Activated CD4-positive, alpha-beta T cell treated with anti-CD3 and anti-CD28 coated beads for 1 hour (primary cell): Measurements from ENCODE around the gene LGALS7.

Source experiments
- DNase-seq: peaks from one replicate; pipeline ENCODE4 v3.0.0-alpha.2; 2020

The LGALS7 gene

DNA sequence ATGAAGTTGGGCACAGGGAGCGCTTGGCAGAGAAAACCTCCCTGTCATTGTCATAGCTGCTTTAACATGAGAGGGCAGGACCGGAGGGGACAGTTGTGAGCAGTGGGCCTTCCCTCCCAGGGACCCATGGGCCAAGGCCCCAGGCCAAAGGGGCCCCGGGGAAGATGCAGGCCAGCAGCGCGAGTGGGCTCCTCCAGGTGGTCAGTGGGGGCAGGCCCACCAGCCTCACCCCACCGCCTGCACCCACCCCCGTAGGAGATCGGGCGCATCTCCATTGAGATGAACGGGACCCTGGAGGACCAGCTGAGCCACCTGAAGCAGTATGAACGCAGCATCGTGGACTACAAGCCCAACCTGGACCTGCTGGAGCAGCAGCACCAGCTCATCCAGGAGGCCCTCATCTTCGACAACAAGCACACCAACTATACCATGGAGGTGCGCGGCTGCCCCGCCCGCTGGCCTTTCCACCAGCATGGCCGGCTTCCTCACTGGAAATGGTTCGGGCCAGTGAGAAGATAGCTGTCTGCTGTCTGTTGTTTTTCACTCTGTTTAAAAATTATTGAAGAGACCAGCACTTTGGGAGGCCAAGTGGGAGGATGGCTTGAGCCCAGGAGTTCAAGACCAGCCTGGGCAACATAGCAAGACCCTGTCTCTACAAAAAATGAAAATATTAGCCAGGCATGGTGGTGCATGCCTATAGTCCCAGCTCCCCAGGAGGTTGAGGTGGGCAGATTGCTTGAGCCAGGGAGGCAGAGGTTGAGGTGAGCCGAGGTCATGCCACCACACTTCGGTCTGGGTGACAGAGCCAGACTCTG lies 47.6 kb downstream of the LGALS7 start:
- DNase-seq: no peak

DNA sequence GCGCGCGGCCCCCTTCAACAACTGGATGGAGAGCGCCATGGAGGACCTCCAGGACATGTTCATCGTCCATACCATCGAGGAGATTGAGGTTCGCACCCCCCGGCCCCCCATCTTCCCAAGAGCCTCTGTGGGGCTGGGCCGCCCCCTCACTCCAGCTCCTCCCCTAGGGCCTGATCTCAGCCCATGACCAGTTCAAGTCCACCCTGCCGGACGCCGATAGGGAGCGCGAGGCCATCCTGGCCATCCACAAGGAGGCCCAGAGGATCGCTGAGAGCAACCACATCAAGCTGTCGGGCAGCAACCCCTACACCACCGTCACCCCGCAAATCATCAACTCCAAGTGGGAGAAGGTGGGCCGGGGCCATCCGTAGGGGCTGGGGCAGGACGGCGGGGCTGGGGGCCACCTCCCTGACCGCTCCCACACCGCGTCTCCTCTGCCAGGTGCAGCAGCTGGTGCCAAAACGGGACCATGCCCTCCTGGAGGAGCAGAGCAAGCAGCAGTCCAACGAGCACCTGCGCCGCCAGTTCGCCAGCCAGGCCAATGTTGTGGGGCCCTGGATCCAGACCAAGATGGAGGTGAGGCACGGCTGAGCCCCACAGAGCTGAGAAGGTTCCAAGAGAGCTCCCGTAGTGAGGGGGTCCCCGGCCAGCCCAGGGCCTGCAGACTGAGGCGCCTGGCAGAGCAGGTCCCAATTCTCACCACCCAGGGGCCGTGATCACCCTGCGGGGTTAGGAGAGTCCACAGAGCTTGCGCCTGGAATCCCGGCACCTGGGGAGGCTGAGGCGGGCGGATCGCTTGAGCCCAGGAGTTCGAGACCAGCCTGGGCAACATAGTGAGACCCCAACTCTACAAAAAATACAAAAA lies 49.1 kb downstream of the LGALS7 start:
- no peak for DNase-seq

DNA sequence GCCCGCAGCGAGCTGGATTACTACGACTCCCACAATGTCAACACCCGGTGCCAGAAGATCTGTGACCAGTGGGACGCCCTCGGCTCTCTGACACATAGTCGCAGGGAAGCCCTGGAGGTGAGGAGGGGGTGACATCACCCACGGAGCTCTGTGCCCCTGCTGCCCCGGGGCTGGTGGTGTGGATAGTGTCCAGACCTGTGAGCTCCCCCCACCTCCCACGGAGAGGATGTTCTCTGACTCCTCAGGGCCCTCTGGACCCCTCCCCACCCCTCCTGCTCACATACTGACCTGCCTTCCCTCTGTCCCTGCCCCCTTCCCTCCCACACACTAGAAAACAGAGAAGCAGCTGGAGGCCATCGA lies 49.7 kb downstream of the LGALS7 start:
- DNase-seq: no peak

DNA sequence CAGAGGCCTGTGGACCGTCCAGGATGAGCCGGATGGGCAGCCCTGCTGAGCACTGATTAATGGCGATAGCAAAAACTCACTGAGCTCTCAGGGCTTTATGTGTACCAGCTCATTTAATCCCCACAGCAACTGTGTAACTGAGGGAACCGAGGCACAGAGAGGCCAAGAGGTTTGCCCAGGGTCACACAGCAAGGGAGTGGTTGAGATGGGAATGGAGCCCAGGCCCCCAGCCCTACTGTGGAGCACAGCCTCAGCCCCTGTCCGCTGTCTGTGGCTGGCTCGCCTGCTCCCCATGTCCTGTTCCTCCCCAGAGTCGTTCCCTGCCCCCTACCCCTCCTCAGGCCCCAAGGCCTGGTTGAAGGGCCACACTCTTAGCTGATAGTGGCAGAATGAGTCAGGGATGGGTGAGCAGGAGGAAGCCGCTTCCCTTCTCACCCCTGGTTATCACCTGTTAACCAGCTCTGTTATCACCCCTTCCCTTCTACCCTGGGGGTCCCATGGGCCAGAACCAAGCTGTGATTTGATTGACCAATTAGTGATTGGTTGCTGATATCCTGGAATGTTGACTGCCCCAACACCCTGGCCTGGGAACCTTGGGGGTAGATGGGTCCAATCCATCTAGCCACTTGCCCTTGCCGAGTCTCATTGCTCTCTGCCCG lies 50.2 kb downstream of the LGALS7 start:
- DNase-seq: no peak

DNA sequence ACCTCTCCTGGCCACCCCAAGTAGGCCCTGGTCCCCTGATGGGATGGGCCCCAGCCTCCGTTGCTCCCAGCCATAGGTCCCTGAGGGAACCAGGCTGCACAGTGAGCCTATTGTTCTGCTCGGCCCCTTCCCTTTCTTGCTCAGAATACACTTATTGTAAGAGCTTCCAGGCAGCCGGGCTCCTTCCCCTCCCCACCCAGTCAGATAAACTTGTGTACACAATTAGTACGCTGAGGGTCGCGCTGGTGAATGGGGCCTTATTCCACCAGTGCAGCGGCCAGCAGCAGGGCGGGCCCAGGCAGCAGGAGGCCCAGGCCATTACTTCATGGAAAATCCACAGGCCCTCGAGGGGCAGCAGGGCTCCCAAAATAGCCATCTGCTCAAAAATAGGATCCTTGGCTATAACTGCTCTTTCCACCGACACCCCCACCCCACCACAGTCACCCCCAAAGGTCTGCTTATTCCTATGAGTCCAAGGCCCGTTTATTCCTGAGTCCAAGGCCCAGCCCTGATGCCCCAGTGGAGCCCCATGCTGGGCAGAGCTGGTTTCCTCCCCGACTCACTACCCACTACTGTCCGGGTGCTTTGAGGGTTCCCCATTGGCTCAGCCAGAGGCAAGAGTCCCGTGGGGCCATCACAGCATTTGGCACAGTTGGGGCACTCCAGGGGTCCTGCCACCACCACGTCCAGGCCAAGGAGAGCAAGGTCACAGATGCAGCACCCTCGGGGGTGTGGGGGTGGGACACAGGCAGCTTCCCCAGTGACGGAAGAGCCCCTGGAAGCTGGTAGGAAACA lies 51.1 kb downstream of the LGALS7 start:
- DNase-seq: no peak

DNA sequence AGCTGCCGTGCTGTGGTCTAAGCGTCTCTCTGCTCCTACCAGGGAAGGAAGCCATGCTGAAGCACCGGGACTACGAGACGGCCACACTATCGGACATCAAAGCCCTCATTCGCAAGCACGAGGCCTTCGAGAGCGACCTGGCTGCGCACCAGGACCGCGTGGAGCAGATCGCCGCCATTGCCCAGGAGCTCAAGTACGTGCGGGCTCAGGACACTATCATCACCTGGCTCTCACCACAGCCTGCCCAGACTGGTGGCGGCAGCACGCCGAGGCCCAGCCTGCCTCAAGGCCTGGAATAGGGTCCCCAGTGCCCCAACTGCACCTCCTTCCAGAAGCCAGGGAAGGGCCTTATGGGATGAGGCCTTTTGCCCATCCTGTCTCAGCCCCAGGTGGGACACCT lies 51.8 kb downstream of the LGALS7 start:
- DNase-seq: no peak
